GM12873 (cell line): ENCODE measurements around the gene CPAMD8.

ENCODE experiments used
- TF ChIP-seq, protein P1 (sequence below): IDR thresholded peaks from 2 replicates; pipeline ENCODE4 v1.5.1; 2012; ENCODE audit warnings: low read depth, mild to moderate bottlenecking, moderate library complexity, low read length, control low read depth; ENCODE audit not compliant: insufficient read depth; ENCODE audit errors: missing control alignments

Gene CPAMD8

DNA sequence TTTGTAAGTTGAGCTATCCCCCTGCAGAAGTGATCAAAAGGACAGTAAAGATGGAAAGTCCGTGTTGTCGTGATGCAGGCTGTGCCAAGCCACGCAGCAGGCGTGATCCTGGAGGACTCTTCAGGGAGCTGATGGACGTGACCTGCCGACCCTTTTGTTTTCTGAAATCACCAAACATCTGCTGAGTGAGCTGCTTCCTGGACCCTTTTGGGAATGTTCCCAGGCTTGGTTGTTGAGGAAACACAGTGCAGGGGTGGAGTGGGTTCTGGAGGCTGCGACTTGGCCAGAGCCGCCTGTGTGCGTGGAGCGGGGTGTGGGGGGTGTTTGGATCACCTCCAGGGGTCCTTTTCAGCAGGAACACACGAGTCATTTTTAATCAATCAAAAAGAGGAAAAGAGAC lies 15.4 kb upstream of the CPAMD8 start:
- TF ChIP-seq, protein P1, sequence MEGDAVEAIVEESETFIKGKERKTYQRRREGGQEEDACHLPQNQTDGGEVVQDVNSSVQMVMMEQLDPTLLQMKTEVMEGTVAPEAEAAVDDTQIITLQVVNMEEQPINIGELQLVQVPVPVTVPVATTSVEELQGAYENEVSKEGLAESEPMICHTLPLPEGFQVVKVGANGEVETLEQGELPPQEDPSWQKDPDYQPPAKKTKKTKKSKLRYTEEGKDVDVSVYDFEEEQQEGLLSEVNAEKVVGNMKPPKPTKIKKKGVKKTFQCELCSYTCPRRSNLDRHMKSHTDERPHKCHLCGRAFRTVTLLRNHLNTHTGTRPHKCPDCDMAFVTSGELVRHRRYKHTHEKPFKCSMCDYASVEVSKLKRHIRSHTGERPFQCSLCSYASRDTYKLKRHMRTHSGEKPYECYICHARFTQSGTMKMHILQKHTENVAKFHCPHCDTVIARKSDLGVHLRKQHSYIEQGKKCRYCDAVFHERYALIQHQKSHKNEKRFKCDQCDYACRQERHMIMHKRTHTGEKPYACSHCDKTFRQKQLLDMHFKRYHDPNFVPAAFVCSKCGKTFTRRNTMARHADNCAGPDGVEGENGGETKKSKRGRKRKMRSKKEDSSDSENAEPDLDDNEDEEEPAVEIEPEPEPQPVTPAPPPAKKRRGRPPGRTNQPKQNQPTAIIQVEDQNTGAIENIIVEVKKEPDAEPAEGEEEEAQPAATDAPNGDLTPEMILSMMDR, result no peak

GRCh38 chr19:17037966-17038500 lies 11.4 kb upstream of the CPAMD8 start:
- TF ChIP-seq, protein P1, result no peak

- TF ChIP-seq, protein P1, result no peak
These were observed 10.6 kb upstream of the CPAMD8 start for GRCh38 chr19:17037184-17037583.

DNA sequence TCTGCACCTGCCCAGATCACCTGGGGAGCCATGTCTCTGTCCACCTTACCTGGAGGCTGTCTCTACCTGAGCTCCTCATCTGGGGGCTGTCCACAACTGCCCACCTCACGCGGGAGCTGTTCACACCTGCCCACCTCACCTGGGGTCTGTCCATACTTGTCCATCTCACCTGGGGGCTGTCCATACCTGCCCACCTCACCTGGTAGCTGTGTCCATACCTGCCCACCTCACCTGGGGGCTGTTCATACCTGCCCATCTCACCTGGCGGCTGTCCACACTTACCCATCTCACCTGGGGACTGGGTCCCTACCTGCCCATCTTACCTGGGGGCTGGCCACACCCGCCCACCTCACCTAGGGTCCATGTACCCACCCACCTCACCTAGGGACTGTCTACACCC lies 10.0 kb upstream of the CPAMD8 start:
- TF ChIP-seq, protein P1, result no peak

DNA sequence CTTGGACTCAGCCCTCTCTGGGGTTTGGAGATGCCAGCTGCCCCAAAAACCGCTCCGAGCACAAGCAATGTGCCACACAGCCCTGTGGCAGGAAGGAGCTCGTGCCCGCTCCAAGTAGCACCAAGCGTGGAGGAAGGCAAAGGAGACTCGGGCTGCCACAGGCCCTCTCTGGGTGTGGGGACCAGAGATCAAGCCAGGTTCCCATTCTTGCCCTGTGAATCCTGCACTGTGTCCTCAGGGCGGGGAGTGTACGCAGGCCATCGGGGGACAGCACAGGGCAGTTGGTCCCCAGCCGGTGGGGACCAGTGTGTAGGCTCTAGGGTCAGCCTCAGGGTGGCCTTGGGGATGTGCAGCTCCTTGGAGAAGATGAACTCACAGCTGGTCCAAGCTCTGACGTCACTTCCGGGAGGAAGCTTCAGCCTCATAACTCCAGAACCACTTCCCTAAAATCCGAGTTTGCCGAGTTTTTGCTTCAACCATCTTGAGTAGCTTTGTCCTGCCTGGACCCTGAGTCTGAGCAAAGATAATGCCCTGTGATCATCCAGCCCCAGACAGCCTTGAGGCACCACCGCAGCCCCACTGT lies 9.3 kb upstream of the CPAMD8 start:
- TF ChIP-seq, protein P1, result no peak

GRCh38 chr19:17031741-17032140 lies 5.1 kb upstream of the CPAMD8 start:
- TF ChIP-seq, protein P1, result no peak

GRCh38 chr19:17027535-17027975 lies 945 bp upstream of the CPAMD8 start:
- TF ChIP-seq, protein P1, result no peak
